SU-DHL-6 (cell line): ENCODE measurements around the gene NFIB.

Experiments
- H2AFZ ChIP-seq: fragments of 200-600 bp; sonication (generic); 2 replicates; pipeline ENCODE4 v1.6.1; 2014; ENCODE audit warnings: low read depth, mild to moderate bottlenecking, moderate library complexity, mixed read lengths, antibody characterized with exemption, low read length; ENCODE audit not compliant: severe bottlenecking
- H3F3A ChIP-seq: fragments of 200-600 bp; shearing (Covaris generic); 2 replicates; pipeline ENCODE4 v1.6.0; 2016; ENCODE audit warnings: antibody characterized with exemption, mild to moderate bottlenecking; ENCODE audit not compliant: insufficient read depth
- H3K27ac ChIP-seq: fragments of 200-600 bp; sonication (generic); 2 replicates; pipeline ENCODE4 v1.5.1; 2016; ENCODE audit warnings: low read depth, mild to moderate bottlenecking, low read length, moderate library complexity, mixed read lengths
- H3K27me3 ChIP-seq: fragments of 200-600 bp; sonication (generic), shearing (Covaris generic); 2 replicates; pipeline ENCODE4 v1.6.0; 2014; ENCODE audit warnings: mild to moderate bottlenecking, low read length
- H3K36me3 ChIP-seq: fragments of 200-600 bp; sonication (generic); 2 replicates; pipeline ENCODE4 v1.6.1; 2014; ENCODE audit warnings: mild to moderate bottlenecking, low read length, mixed read lengths
- H3K4me2 ChIP-seq: fragments of 300-600, 200-600 bp; shearing (Covaris generic), sonication (generic); 2 replicates; pipeline ENCODE4 v1.6.0; 2014; ENCODE audit warnings: low read length, low read depth, mild to moderate bottlenecking; ENCODE audit not compliant: poor library complexity, severe bottlenecking
- H3K4me3 ChIP-seq: fragments of 200-600 bp; sonication (generic); 2 replicates; pipeline ENCODE4 v1.5.1; 2014; ENCODE audit warnings: antibody characterized with exemption, low read length, mild to moderate bottlenecking, mixed read lengths; ENCODE audit not compliant: insufficient read depth, poor library complexity, severe bottlenecking
- H3K79me2 ChIP-seq: fragments of 200-600 bp; sonication (generic); 2 replicates; pipeline ENCODE4 v1.6.1; 2014; ENCODE audit warnings: mild to moderate bottlenecking, low read length, moderate library complexity; ENCODE audit not compliant: insufficient read depth
- H3K9ac ChIP-seq: fragments of 200-600 bp; sonication (generic); 2 replicates; pipeline ENCODE4 v1.7.0; 2014; ENCODE audit warnings: mild to moderate bottlenecking, low read length
- H3K9me2 ChIP-seq: fragments of 200-600 bp; sonication (generic); replicated peaks from 2 replicates; pipeline ENCODE4 v1.6.1; 2014; ENCODE audit warnings: low read length; ENCODE audit not compliant: insufficient read depth
- H3K9me3 ChIP-seq: fragments of 200-600 bp; sonication (generic); 2 replicates; pipeline ENCODE4 v1.6.1; 2014; ENCODE audit warnings: low read length, mixed read lengths; ENCODE audit not compliant: insufficient read depth
- H4K20me1 ChIP-seq: fragments of 200-600 bp; sonication (generic); 2 replicates; pipeline ENCODE4 v1.6.1; 2014; ENCODE audit warnings: low read depth, mild to moderate bottlenecking, antibody characterized with exemption, low read length, moderate library complexity, mixed read lengths
- CTCF ChIP-seq: fragments of 200-600 bp; sonication (generic); IDR thresholded peaks from one replicate; pipeline ENCODE4 v1.5.1; 2017; ENCODE audit warnings: antibody characterized with exemption, mild to moderate bottlenecking, low read length, moderate library complexity; ENCODE audit not compliant: insufficient read depth, poor library complexity, severe bottlenecking
- EZH2phosphoT487 ChIP-seq: fragments of 200-600 bp; sonication (generic), shearing (Covaris generic); conservative IDR thresholded peaks from 2 replicates; pipeline ENCODE4 v1.6.1; 2018; ENCODE audit warnings: mild to moderate bottlenecking, antibody characterized with exemption, low read length, moderate library complexity, mixed read lengths

Gene NFIB

GRCh38 chr9:14089051-14089803, 224.7 kb downstream of the NFIB start:
- no peak overlapping the region for H3K4me3 ChIP-seq
- H3K27ac ChIP-seq: no peak overlapping the region
- H3K9ac ChIP-seq: no peak overlapping the region
- H3K9me2 ChIP-seq: no peaks in the 10 kb centered on the region
- H3K27me3 ChIP-seq: no peaks in the 10 kb centered on the region
- no peaks in the 10 kb centered on the region for H3F3A ChIP-seq
- no peak overlapping the region for H2AFZ ChIP-seq
- no peaks in the 10 kb centered on the region for H3K79me2 ChIP-seq
- no peaks in the 10 kb centered on the region for H4K20me1 ChIP-seq
- TF ChIP-seq EZH2phosphoT487 (no peak), CTCF (no peak)
- no peaks in the 10 kb centered on the region for H3K9me3 ChIP-seq
- H3K4me2 ChIP-seq: no peak overlapping the region
- no peaks in the 10 kb centered on the region for H3K36me3 ChIP-seq

DNA sequence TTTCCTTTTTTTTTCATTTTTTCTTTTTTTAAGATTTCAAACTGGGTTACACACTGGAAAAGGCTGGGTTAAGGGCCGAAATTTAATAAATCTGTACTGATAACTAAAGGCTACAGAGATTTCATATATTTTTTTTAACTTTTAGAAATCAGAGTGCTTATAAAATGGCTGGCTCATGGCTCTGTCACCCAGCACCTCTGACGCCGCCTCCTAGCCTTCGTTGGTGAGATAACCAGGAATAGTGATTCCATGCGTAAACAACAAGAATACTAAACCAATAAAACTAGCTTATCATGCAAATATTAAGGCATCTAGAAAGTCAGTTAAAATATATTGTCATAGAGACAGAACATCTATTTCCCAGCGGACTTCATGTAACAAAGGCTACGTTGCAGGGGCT, 226.4 kb downstream of the NFIB start:
- Histone ChIP-seq H3K27ac (no peak overlapping the region), H3K79me2 (no peaks in the 10 kb centered on the region), H3K27me3 (no peaks in the 10 kb centered on the region), H3K9me2 (no peaks in the 10 kb centered on the region), H3K36me3 (no peaks in the 10 kb centered on the region), H3K4me3 (no peak overlapping the region), H3K9me3 (no peaks in the 10 kb centered on the region), H2AFZ (no peak overlapping the region), H3F3A (no peaks in the 10 kb centered on the region), H3K9ac (no peak overlapping the region), H3K4me2 (no peak overlapping the region), H4K20me1 (no peaks in the 10 kb centered on the region)
- TF ChIP-seq EZH2phosphoT487 (no peak), CTCF (no peak)

GRCh38 chr9:14086495-14086894, 227.4 kb downstream of the NFIB start:
- no peak overlapping the region for H3K4me2 ChIP-seq
- H2AFZ ChIP-seq: no peak overlapping the region
- no peaks in the 10 kb centered on the region for H3F3A ChIP-seq
- H3K36me3 ChIP-seq: no peaks in the 10 kb centered on the region
- TF ChIP-seq CTCF (no peak), EZH2phosphoT487 (no peak)
- no peaks in the 10 kb centered on the region for H3K79me2 ChIP-seq
- H3K4me3 ChIP-seq: no peak overlapping the region
- no peak overlapping the region for H3K27ac ChIP-seq
- H3K27me3 ChIP-seq: no peaks in the 10 kb centered on the region
- no peak overlapping the region for H3K9ac ChIP-seq
- H4K20me1 ChIP-seq: no peaks in the 10 kb centered on the region
- H3K9me2 ChIP-seq: no peaks in the 10 kb centered on the region
- H3K9me3 ChIP-seq: no peaks in the 10 kb centered on the region
